ENCODE results near the gene TTC7B. TPM values are rescaled to one million over a fixed set of nuclear protein-coding genes. Genes with fewer than 3 reads are reported as not detected.

TTC7B gene
- total and polyA plus RNA-seq, 2 of the 8 experiments (the other 6 are each of a cell fraction or from before 2014, with no cell fraction given), result 23.7 to 34.0 TPM

DNA sequence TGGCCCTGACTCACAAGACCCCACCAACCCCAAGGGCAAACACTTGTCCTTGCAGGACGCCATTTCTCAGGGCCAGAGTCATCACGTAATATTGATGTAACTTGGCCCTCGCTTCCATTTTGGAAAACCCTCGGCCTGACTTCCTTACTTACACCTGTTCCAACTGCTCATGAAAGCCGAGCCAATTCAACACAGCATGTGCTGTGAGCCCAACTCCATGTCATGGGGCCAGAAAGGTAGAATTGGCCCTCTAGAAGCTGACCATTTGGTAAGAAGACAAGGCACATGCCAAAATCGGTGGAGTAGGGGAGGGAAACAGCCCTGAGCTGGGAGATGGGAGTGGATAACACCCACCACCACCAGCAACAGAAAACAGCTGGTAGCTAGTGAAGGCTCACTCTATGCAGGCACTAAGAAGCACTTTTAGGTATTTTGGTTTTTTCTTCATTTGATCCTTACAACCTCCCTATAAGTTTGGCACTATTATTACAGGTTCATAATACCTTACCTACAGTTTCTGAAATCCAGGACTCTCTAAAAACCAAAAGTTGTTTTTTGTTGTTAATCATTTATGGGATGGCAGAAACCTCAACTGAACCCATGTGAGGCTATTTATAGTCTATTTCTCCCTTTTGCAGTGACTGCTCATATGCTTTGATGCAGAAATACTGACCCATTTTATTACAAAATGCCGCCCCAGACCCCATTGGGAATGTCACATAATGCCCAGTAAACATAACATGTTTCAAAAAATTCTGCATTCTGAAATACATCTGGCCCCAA lies 6.5 kb downstream of the TTC7B start:
- Histone ChIP-seq H3K4ac (replicated peaks; ENCODE audit: insufficient read length, low read depth, low read length) (no peak overlapping the region), H4K8ac (ENCODE audit: extremely low read depth, insufficient read depth, low read length) (no peak overlapping the region), H2BK20ac (ENCODE audit: low read length) (no peak overlapping the region), H3K23ac (ENCODE audit: insufficient read length) (no peak overlapping the region), H4K20me1 (replicated peaks in 1 of 2; ENCODE audit: control insufficient read depth in 1 of 2, insufficient read depth in 2 of 2, low read length in 2 of 2) (peaks cover 0 to 3% of the 10 kb centered on the region in 2 experiments), H2BK12ac (ENCODE audit: low read depth, low read length) (no peak overlapping the region), H4K5ac (ENCODE audit: insufficient read length, low read depth, low read length) (no peak overlapping the region), H3K23me2 (ENCODE audit: low read depth, low read length) (no peaks in the 10 kb centered on the region; the same call in 1 of the 2 replicates), H3K14ac (ENCODE audit: insufficient read length) (no peak overlapping the region), H3K27me3 (replicated peaks in 1 of 4; ENCODE audit: control insufficient read depth in 3 of 4, extremely low read depth in 1 of 4, insufficient read depth in 3 of 4, low read length in 3 of 4) (no peaks in the 10 kb centered on the region; a peak in 1 of 7 replicates), H3K36me3 (ENCODE audit: control insufficient read depth in 2 of 4, insufficient read depth in 4 of 4, low read length in 3 of 4) (no peaks in the 10 kb centered on the region), H3K56ac (replicated peaks; ENCODE audit: insufficient read length, low read depth, low read length) (no peak overlapping the region), H2AK5ac (ENCODE audit: low read depth, low read length) (no peak overlapping the region), H2BK15ac (ENCODE audit: low read length) (no peak overlapping the region), H3K18ac (ENCODE audit: extremely low read depth, low read length) (no peak overlapping the region), H3K9me3 (ENCODE audit: insufficient read depth in 2 of 2, low read depth in 1 of 2, low read length in 1 of 2) (no peaks in the 10 kb centered on the region), H3K4me1 (replicated peaks in 1 of 4; ENCODE audit: control insufficient read depth in 3 of 4, insufficient read depth in 4 of 4, low read length in 3 of 4) (no peaks in the 10 kb centered on the region; a peak in 3 of 7 replicates), H3K4me3 (ENCODE audit: extremely low read depth in 1 of 4, insufficient read depth in 2 of 4, low read depth in 3 of 4, low read length in 4 of 4) (no peak overlapping the region), H4K91ac (replicated peaks; ENCODE audit: insufficient read length, low read length) (no peak overlapping the region), H2BK120ac (replicated peaks; ENCODE audit: low read depth, low read length) (no peak overlapping the region), H3K9ac (replicated peaks in 1 of 4; ENCODE audit: extremely low read depth in 1 of 4, low read depth in 3 of 4, low read length in 3 of 4) (no peak overlapping the region), H3K79me2 (ENCODE audit: control insufficient read depth in 1 of 2, insufficient read depth in 2 of 2, low read length in 2 of 2) (peaks cover 0 to 3% of the 10 kb centered on the region in 2 experiments; a peak in 1 of 4 replicates), H3K4me2 (ENCODE audit: insufficient read depth in 1 of 2, low read depth in 2 of 2, low read length in 2 of 2) (no peak overlapping the region), H2AFZ (ENCODE audit: low read length) (no peak overlapping the region), H3K79me1 (ENCODE audit: low read depth, low read length) (peaks cover 13% of the 10 kb centered on the region; the same call in 1 of the 2 replicates), H3K27ac (ENCODE audit: low read depth, low read length) (no peak overlapping the region), H2BK5ac (ENCODE audit: low read depth, low read length) (no peak overlapping the region)
- DNase-seq (ENCODE audit: low read depth in 1 of 2, low spot score in 2 of 2) (no peak), FAIRE-seq (no peak)
- WGBS, 2 experiments (ENCODE audit: extremely low coverage in 1 of 2, insufficient coverage in 1 of 2, insufficient read length in 1 of 2, insufficient replicate concordance in 2 of 2, low coverage in 1 of 2, low lambda C conversion rate in 2 of 2, missing lambda C conversion rate in 1 of 2), result 92% methylated on average over 7 of the region's 7 CpGs; no CpG with 5 or more reads in 1 of the 2 experiments
- ChIA-PET CTCF (ENCODE audit: partially characterized antibody) (interaction anchor here (1.0 kb wide), 1 partner anchor 50 kb away, joined by 4 read pairs; no protein-coding TSS in a partner anchor), POLR2A (ENCODE audit: partially characterized antibody) (no interaction called here)
- no peak for TF ChIP-seq BCL11A (IDR thresholded peaks at IDR 0.05; ENCODE audit: low read depth in 2 of 2, low read length in 2 of 2)
- no peak for TF ChIP-seq HDAC6 (IDR thresholded peaks at IDR 0.05; ENCODE audit: low read depth, low read length)
- no peak for TF ChIP-seq EP300 (IDR thresholded peaks at IDR 0.05; ENCODE audit: borderline replicate concordance in 1 of 2, low read depth in 2 of 2, low read length in 2 of 2)
- no peak for TF ChIP-seq NRF1 (IDR thresholded peaks at IDR 0.05; ENCODE audit: low read depth, low read length)
- TF ChIP-seq GTF2F1 (IDR thresholded peaks at IDR 0.05; ENCODE audit: borderline replicate concordance, low read depth, low read length), result no peak
- TF ChIP-seq NANOG (IDR thresholded peaks at IDR 0.05; ENCODE audit: insufficient read depth, low read depth, low read length, poor library complexity, severe bottlenecking), result no peak
- no peak for TF ChIP-seq BRCA1 (IDR thresholded peaks at IDR 0.05; ENCODE audit: low read depth, low read length)
- no peak for TF ChIP-seq MAFK (IDR thresholded peaks at IDR 0.05; ENCODE audit: low read depth, low read length)
- TF ChIP-seq SRF (IDR thresholded peaks at IDR 0.05; ENCODE audit: low read depth, low read length), result no peak
- no peak for TF ChIP-seq RXRA (IDR thresholded peaks at IDR 0.05; ENCODE audit: insufficient read depth, low read depth, low read length)
- no peak for TF ChIP-seq RNF2 (IDR thresholded peaks at IDR 0.05; ENCODE audit: borderline replicate concordance, low read depth, low read length, missing control alignments, poor library complexity, severe bottlenecking)
- TF ChIP-seq SP4 (IDR thresholded peaks at IDR 0.05; ENCODE audit: low read length), result no peak
